ENCODE results near the gene ALG10B. TPM values are rescaled to one million over a fixed set of nuclear protein-coding genes. Genes with fewer than 3 reads are reported as not detected.

ALG10B gene
- total and polyA plus RNA-seq, 2 of the 4 experiments (the other 2 are of a cell fraction): 2.9 to 3.6 TPM

GRCh38 chr12:38370311-38370710, 53.7 kb downstream of the ALG10B start:
- no peak overlapping the region for H4K91ac ChIP-seq (ENCODE audit: insufficient read depth, low read depth, low read length)
- intact Hi-C loops (cut with micrococcal nuclease): no loop called here
- no peak overlapping the region for H3K4me3 ChIP-seq (ENCODE audit: insufficient read depth, low read depth, low read length)
- TF ChIP-seq RCOR1 (IDR thresholded peaks at IDR 0.05; ENCODE audit: insufficient replicate concordance, low read length) (no peak), POLR2A (IDR thresholded peaks at IDR 0.05; ENCODE audit: low read depth, low read length) (no peak), NFE2L2 (IDR thresholded peaks at IDR 0.05; ENCODE audit: low read depth, low read length) (no peak), CTCF (conservative IDR thresholded peaks at IDR 0.05; ENCODE audit: low read depth, low read length) (no peak), MXI1 (IDR thresholded peaks at IDR 0.05; ENCODE audit: borderline replicate concordance, low read depth, low read length) (no peak), RAD21 (IDR thresholded peaks at IDR 0.05; ENCODE audit: low read length) (no peak), BHLHE40 (IDR thresholded peaks at IDR 0.05; ENCODE audit: low read depth, low read length) (no peak), MAFK (IDR thresholded peaks at IDR 0.05; ENCODE audit: low read depth, low read length) (no peak), ELK1 (IDR thresholded peaks at IDR 0.05; ENCODE audit: borderline replicate concordance, low read depth, low read length) (no peak), CHD1 (IDR thresholded peaks at IDR 0.05; ENCODE audit: low read depth, low read length) (no peak), SMC3 (IDR thresholded peaks at IDR 0.05; ENCODE audit: low read depth, low read length) (no peak), FOS (IDR thresholded peaks at IDR 0.05; ENCODE audit: low read depth, low read length) (no peak), CEBPB (IDR thresholded peaks at IDR 0.05; ENCODE audit: low read depth, low read length) (no peak), USF2 (IDR thresholded peaks at IDR 0.05; ENCODE audit: low read depth, low read length) (no peak), RFX5 (IDR thresholded peaks at IDR 0.05; ENCODE audit: low read depth, low read length) (no peak), MAZ (IDR thresholded peaks at IDR 0.05; ENCODE audit: borderline replicate concordance, low read depth, low read length) (no peak)
- H2BK5ac ChIP-seq (ENCODE audit: low read depth, low read length, poor library complexity, severe bottlenecking): no peak overlapping the region
- no peak overlapping the region for H3K23ac ChIP-seq (ENCODE audit: low read depth, low read length)
- H3K36me3 ChIP-seq (ENCODE audit: control insufficient read depth, insufficient read depth, low read length): no peaks in the 10 kb centered on the region
- no peak overlapping the region for H3K4me2 ChIP-seq (ENCODE audit: low read depth, low read length)
- dilution Hi-C loops (cut with HindIII; ENCODE audit: low sequenced_read_pairs, unreplicated experiment): no loop called here
- no peak overlapping the region for H3K9ac ChIP-seq (ENCODE audit: low read depth, low read length)
- no peak overlapping the region for H2BK120ac ChIP-seq (ENCODE audit: low read depth, low read length)
- no peaks in the 10 kb centered on the region for H3K4me1 ChIP-seq (ENCODE audit: control insufficient read depth, insufficient read depth, low read length)
- no peak overlapping the region for H4K5ac ChIP-seq (ENCODE audit: low read depth, low read length)
- no peak overlapping the region for H2AFZ ChIP-seq (replicated peaks; ENCODE audit: low read length, poor library complexity)
- H3K56ac ChIP-seq (ENCODE audit: extremely low read depth, insufficient read depth, low read length): no peak overlapping the region
- BruUV-seq (replicated peaks): no TSS peak
- no peak overlapping the region for H3K18ac ChIP-seq (ENCODE audit: low read depth, low read length)
- DNase-seq: no peak
- H2BK15ac ChIP-seq (ENCODE audit: low read depth, low read length): no peak overlapping the region
- no peaks in the 10 kb centered on the region for H3K27me3 ChIP-seq (ENCODE audit: control insufficient read depth, insufficient read depth, low read length)
- no peak overlapping the region for H3K14ac ChIP-seq (replicated peaks; ENCODE audit: low read depth, low read length)
- H2BK20ac ChIP-seq (ENCODE audit: low read depth, low read length): no peak overlapping the region
- H4K20me1 ChIP-seq (ENCODE audit: insufficient read depth, low read length): no peaks in the 10 kb centered on the region
- no peak overlapping the region for H2AK5ac ChIP-seq (ENCODE audit: low read depth, low read length)
- no peaks in the 10 kb centered on the region for H3K79me1 ChIP-seq (ENCODE audit: low read depth in 1 of 2, low read length in 2 of 2)
- ChIA-PET POLR2A (ENCODE audit: unreplicated experiment) (no interaction called here), CTCF (interaction anchor here (0.6 kb wide), 1 partner anchor 1279 kb away, joined by 8 read pairs; no protein-coding TSS in a partner anchor)
- H3K27ac ChIP-seq (ENCODE audit: insufficient read depth, low read length): no peak overlapping the region
- no peaks in the 10 kb centered on the region for H3K9me1 ChIP-seq (ENCODE audit: insufficient read depth, low read length)
- H3K4ac ChIP-seq (ENCODE audit: low read depth, low read length): no peak overlapping the region
- WGBS, 2 experiments (ENCODE audit: extremely low coverage in 2 of 2, insufficient read length in 1 of 2): no CpG with 5 or more reads among the region's 4 CpGs
- ATAC-seq (ENCODE audit: low read depth): no peak
- H3K9me3 ChIP-seq (ENCODE audit: control insufficient read depth, insufficient read depth, low read length): peaks cover 5% of the 10 kb centered on the region
- no peak overlapping the region for H4K8ac ChIP-seq (ENCODE audit: low read depth in 2 of 2, low read length in 2 of 2)
- no peak overlapping the region for H2AK9ac ChIP-seq (replicated peaks; ENCODE audit: low read depth, low read length, poor library complexity)
- in situ Hi-C loops (cut with MboI; ENCODE audit: low sequenced_read_pairs): no loop called here
